Measurements from ENCODE around the gene DTX3L. TPM values are rescaled to one million over a fixed set of nuclear protein-coding genes. Genes with fewer than 3 reads are reported as not detected.

Gene DTX3L
- total RNA-seq, 6 donors from 2014 or later, result 24.3 to 66.4 (median 51.8) TPM

DNA sequence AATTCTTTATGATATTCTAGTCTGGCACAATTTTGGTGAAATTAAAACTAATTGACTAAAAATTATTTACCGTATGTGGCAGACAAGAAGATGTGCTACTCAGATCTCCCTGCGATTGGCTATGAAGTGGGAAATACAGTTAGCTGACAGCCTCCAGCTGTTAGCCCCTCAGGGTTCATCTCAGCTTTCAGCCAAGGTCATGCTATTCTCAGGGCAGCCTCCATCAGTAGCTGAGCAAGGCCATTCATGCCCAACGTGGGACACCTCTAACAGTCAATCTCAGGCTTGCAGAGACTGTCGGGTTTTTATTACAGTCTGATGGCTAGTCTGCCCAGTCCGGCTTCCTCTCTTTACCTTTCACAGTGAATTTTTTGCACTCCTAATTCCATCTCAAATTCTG, 6.8 kb upstream of the DTX3L start:
- Histone ChIP-seq H3K4me1 (peaks cover 12 to 20% (median 19%) of the 10 kb centered on the region in 4 donors), H3K27me3 (no peaks in the 10 kb centered on the region), H3K27ac (no peak overlapping the region), H3K4me3 (no peak overlapping the region), H3K36me3 (peaks cover 33 to 72% (median 51%) of the 10 kb centered on the region in 4 donors), H3K9me3 (no peaks in the 10 kb centered on the region)
- 80 to 88% methylated on average over 5 of the region's 5 CpGs for WGBS, 2 donors
- ATAC-seq (ENCODE audit: low FRiP score in 2 of 2) (no peak), DNase-seq (no peak)
- TF ChIP-seq EP300 (IDR thresholded peaks at IDR 0.05), result no peak

DNA sequence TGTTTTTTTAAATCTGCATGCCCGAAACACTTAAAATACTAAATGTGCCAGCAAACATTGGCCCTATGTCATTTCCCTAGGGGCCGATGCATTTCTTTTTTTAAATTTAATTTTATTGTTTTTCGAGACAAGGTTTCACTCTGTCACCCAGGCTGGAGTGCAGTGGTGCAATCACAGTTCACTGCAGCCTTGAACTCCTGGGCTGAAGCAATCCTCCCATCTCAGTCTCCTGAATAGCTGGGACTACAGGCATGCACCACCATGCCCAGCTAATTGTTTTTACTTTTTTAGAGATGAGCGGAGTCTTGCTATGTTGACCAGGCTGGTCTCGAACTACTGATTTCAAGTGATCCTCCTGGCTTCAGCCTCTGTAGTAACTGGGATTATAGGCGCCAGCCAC, 5.5 kb upstream of the DTX3L start:
- H3K27me3 ChIP-seq, result no peaks in the 10 kb centered on the region
- H3K4me1 ChIP-seq, result peaks cover 24 to 33% (median 30%) of the 10 kb centered on the region in 4 donors
- DNase-seq (no peak), ATAC-seq (ENCODE audit: low FRiP score in 2 of 2) (no peak)
- H3K4me3 ChIP-seq, result no peak overlapping the region
- WGBS, 2 donors, result 92% methylated on average over 6 of the region's 6 CpGs
- TF ChIP-seq EP300 (IDR thresholded peaks at IDR 0.05) (no peak), POLR2A (IDR thresholded peaks at IDR 0.05) (no peak), POLR2AphosphoS5 (IDR thresholded peaks at IDR 0.05) (no peak)
- TF ChIP-seq, protein P1, sequence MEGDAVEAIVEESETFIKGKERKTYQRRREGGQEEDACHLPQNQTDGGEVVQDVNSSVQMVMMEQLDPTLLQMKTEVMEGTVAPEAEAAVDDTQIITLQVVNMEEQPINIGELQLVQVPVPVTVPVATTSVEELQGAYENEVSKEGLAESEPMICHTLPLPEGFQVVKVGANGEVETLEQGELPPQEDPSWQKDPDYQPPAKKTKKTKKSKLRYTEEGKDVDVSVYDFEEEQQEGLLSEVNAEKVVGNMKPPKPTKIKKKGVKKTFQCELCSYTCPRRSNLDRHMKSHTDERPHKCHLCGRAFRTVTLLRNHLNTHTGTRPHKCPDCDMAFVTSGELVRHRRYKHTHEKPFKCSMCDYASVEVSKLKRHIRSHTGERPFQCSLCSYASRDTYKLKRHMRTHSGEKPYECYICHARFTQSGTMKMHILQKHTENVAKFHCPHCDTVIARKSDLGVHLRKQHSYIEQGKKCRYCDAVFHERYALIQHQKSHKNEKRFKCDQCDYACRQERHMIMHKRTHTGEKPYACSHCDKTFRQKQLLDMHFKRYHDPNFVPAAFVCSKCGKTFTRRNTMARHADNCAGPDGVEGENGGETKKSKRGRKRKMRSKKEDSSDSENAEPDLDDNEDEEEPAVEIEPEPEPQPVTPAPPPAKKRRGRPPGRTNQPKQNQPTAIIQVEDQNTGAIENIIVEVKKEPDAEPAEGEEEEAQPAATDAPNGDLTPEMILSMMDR (IDR thresholded peaks at IDR 0.05), result no peak
- no peaks in the 10 kb centered on the region for H3K9me3 ChIP-seq
- no peak overlapping the region for H3K27ac ChIP-seq
- H3K36me3 ChIP-seq, result peaks cover 33 to 61% (median 45%) of the 10 kb centered on the region in 4 donors

DNA sequence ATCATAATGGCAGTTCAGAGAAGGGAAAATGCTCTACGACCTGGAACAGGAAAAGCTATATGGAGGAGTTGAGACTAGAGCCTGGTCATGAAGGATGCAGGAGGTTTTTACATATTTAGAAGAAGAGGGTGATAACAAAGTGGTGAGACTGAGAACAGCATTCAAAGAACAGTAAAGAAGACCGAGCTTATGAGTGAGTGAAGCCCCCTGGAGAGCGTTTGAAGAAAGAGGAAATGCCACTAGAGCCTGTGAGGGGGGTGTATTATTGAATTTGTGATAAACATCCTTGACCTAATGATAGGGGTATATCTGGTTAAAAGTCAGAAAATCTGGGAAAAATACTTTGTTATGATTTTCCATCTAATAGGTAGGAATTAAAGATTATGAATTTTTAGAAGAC, 4.2 kb upstream of the DTX3L start:
- no peaks in the 10 kb centered on the region for H3K9me3 ChIP-seq
- 67 to 77% methylated on average over 3 of the region's 3 CpGs for WGBS, 2 donors
- ATAC-seq (ENCODE audit: low FRiP score in 2 of 2) (no peak), DNase-seq (no peak)
- no peak overlapping the region for H3K4me3 ChIP-seq
- no peaks in the 10 kb centered on the region for H3K27me3 ChIP-seq
- H3K36me3 ChIP-seq, result peaks cover 28 to 48% (median 38%) of the 10 kb centered on the region in 4 donors
- H3K4me1 ChIP-seq, result peaks cover 26 to 35% (median 29%) of the 10 kb centered on the region in 4 donors
- no peak overlapping the region for H3K27ac ChIP-seq
- no peak for TF ChIP-seq POLR2A (IDR thresholded peaks at IDR 0.05)
- no peak for TF ChIP-seq EP300 (IDR thresholded peaks at IDR 0.05)
- TF ChIP-seq, protein P1 (IDR thresholded peaks at IDR 0.05), result no peak
- TF ChIP-seq POLR2AphosphoS5 (IDR thresholded peaks at IDR 0.05), result no peak

DNA sequence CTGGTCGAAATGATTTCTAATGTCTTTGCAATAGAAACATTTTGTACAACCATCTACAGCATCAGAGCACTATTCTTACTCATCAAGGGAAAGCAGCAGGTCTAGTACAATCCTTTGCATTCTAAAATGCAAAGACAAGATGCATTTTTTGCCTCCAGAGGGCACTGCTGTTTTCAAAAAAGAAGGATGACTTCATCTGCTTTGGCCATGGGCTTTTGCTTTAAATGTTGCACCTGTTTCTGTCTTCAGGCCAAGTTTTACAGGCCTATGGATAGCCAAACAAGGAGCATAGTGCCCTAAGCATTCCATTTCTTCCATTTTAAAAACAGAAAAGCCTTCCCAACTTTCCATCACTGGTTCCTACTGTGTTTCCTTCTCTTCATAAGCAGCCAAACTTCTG, 3.5 kb upstream of the DTX3L start:
- ATAC-seq (ENCODE audit: low FRiP score in 2 of 2) (no peak), DNase-seq (peak in 1 of 2 donors; percentile 36)
- Histone ChIP-seq H3K4me3 (no peak overlapping the region), H3K27me3 (no peaks in the 10 kb centered on the region), H3K27ac (peak overlapping the region in 3 of 4 donors; percentile 5 to 13 (median 11)), H3K9me3 (no peaks in the 10 kb centered on the region), H3K4me1 (peaks cover 32 to 42% (median 36%) of the 10 kb centered on the region in 4 donors), H3K36me3 (peaks cover 21 to 40% (median 30%) of the 10 kb centered on the region in 4 donors)
- 65 to 83% methylated on average over 1 of the region's 1 CpG for WGBS, 2 donors
- TF ChIP-seq, protein P1 (IDR thresholded peaks at IDR 0.05), result peak; percentile 37 to 78 (median 62)
- no peak for TF ChIP-seq POLR2A (IDR thresholded peaks at IDR 0.05)

DNA sequence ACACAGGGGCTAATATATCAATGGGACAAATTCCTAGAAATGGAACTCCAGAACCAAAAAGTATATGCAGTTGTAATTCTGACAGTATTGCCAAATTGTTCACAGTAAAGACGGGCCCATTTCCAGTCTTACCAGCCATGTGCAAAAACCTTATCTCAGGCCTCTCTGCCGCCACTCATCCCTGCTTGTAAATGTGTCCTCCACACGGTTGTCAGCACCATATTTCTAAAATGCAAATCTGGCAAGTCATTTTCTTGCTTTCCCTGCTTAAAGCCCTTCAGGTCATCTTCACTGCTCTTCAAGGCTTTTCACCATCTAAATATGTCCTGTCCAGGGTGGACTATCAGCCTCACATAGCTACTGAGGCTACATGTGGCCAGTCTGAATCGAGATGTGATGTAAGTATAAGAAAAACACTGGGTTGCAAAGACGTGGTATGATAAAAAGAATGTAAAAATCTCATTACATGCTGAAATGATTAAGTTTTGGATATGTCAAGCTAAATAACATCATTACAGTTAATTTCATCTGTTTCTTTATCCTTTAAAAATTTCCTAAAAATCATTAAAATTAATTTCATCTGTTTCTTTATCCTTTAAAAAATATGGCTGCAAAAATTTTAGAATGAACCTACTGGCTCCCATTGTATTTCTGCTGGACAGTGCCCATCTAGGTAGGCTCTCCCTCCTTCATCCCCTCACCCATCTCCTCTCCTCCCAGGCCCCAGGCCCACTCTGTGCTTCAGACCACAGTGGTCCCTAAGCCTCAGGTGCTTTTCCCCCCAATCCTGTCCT, 1.0 kb upstream of the DTX3L start:
- H3K36me3 ChIP-seq, result peaks cover 10 to 40% (median 19%) of the 10 kb centered on the region in 4 donors

More for the DNA sequence above, 1.0 kb upstream of the DTX3L start:
- peak overlapping the region; percentile 53 to 93 (median 73) for H3K4me3 ChIP-seq
- ATAC-seq (ENCODE audit: low FRiP score in 2 of 2), result no peak
- H3K9me3 ChIP-seq, result no peaks in the 10 kb centered on the region
- no peaks in the 10 kb centered on the region for H3K27me3 ChIP-seq
- H3K27ac ChIP-seq, result peak overlapping the region; percentile 94 to 99 (median 96)
- H3K4me1 ChIP-seq, result peaks cover 40 to 50% (median 47%) of the 10 kb centered on the region in 4 donors
- WGBS, 2 donors, result 47 to 48% methylated on average over 5 of the region's 5 CpGs
- TF ChIP-seq, protein P1 (IDR thresholded peaks at IDR 0.05), result no peak
- TF ChIP-seq POLR2A (IDR thresholded peaks at IDR 0.05) (no peak), POLR2AphosphoS5 (IDR thresholded peaks at IDR 0.05) (no peak), EP300 (IDR thresholded peaks at IDR 0.05) (no peak)
- DNase-seq, result no peak
